GM12801 (cell line): ENCODE data around the gene CENATAC.

ENCODE experiments used
- TF ChIP-seq, protein P1 (sequence below): IDR thresholded peaks from one replicate; pipeline ENCODE4 v1.5.1; 2011; ENCODE audit warnings: control low read depth; ENCODE audit not compliant: insufficient read length; ENCODE audit errors: extremely low read depth

CENATAC gene

DNA sequence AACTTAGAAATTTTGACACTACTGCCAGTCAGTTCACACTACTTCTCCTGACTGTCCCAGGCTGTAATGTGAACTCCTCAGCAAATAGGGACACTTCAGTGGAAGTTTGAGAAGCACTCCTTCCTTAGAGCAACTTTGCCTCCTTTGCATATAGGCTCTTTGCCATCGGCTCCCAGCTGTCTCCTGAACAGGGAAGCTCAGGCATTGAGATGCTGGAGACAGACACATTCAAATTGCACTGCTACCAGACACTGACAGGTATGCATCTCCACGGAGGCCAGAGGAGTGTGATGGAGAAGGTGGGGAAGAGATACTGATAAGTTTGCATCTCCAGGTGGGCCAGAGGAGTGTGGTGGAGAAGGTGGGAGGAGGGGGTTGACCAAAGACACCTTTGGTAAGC lies 22.1 kb downstream of the CENATAC start:
- TF ChIP-seq, protein P1, sequence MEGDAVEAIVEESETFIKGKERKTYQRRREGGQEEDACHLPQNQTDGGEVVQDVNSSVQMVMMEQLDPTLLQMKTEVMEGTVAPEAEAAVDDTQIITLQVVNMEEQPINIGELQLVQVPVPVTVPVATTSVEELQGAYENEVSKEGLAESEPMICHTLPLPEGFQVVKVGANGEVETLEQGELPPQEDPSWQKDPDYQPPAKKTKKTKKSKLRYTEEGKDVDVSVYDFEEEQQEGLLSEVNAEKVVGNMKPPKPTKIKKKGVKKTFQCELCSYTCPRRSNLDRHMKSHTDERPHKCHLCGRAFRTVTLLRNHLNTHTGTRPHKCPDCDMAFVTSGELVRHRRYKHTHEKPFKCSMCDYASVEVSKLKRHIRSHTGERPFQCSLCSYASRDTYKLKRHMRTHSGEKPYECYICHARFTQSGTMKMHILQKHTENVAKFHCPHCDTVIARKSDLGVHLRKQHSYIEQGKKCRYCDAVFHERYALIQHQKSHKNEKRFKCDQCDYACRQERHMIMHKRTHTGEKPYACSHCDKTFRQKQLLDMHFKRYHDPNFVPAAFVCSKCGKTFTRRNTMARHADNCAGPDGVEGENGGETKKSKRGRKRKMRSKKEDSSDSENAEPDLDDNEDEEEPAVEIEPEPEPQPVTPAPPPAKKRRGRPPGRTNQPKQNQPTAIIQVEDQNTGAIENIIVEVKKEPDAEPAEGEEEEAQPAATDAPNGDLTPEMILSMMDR = no peak

- TF ChIP-seq, protein P1 = no peak
These were observed 23.7 kb downstream of the CENATAC start for GRCh38 chr11:119021631-119022030.

DNA sequence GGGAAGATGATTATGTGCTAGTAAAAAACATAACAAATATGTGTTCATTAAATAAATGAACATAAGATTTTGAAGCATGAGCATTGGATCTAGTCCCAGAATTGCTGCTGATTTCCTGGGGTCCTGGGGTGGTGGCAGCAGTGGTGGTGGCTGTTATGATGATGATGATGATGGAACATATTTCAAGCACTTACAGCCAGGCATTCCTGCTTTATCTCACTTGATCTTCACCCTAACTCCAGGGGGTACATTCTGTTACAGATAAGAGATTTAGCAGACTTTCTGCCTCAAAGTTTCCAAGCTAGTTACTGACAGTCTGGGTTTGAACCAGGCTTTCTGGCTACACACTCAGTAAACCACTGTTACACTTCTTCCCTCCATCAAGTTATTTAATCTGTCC lies 25.8 kb downstream of the CENATAC start:
- TF ChIP-seq, protein P1 = no peak

GRCh38 chr11:119024430-119025098 lies 26.6 kb downstream of the CENATAC start:
- TF ChIP-seq, protein P1 = no peak

DNA sequence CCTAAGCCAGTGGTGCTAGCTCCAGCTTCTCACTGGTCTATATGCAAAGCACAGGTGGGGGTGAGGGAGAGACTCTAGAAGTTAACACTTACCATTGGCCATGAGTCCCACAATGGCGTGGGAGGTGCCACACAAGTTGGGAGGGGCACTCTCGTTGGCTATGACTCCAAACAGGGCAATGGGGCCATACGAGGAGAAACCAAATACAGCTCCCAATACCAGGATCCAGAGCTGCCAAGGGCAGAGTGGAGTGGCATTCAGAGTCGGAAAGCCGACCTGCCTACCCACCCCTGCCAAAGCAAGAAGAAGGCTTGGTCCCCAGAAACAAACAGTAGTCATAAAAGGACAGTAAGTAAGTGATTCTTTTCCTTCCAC lies 27.1 kb downstream of the CENATAC start:
- TF ChIP-seq, protein P1 = no peak

- TF ChIP-seq, protein P1 = no peak
These were observed 27.6 kb downstream of the CENATAC start for GRCh38 chr11:119025541-119025940.

DNA sequence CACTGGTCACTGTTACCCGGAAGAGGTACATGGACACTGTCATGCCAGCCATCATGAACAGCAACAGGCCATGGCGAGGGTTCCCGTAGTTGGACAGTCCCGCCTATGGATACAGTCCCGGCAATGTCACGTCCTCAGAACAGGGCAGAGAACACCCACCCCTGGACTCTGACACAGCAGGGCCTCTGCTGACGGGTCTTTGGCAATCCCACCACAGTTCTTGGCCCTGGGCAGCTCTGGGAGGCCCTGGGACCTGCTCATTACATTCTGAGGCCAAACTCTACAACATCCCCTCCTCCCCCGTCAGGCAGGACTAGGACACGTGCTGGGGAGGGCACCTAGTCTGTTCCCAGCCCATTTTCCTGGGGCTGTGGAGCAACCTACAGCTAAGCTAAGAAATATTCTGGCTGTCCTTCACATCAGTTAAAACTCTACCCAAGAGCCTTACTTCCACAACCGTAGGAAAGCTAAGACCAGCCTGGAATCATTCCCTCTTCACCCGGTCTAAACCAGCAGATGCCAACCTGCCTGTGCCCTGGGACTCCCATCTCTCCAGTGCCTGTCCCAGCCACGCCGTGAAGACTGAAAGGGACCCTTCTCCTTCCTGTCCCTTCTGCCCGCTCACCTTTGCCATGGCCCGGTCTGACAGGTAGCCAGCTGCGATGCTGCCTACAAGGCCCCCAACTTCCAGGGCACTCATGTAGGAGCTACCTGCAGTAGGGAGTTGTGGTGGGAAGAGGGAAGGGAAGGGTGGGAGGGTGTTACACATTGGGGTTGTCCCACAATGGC lies 28.2 kb downstream of the CENATAC start:
- TF ChIP-seq, protein P1 = no peak
